Stimulated activated CD8-positive, alpha-beta memory T cell treated with anti-CD3 and anti-CD28 coated beads, Interleukin-4, amount 100 ng/mL, for 4 hours (primary cell): ENCODE data around the gene CRTC3.
A peak's percentile ranks its signal among the peaks of the same experiment; 100 is the strongest.

Experiments
- DNase-seq, 2 donors: peaks; one replicate each; pipeline ENCODE4 v3.0.0-alpha.2; 2020; ENCODE audit warnings: low read depth in 2 of 2, low spot score in 1 of 2

The CRTC3 gene

DNA sequence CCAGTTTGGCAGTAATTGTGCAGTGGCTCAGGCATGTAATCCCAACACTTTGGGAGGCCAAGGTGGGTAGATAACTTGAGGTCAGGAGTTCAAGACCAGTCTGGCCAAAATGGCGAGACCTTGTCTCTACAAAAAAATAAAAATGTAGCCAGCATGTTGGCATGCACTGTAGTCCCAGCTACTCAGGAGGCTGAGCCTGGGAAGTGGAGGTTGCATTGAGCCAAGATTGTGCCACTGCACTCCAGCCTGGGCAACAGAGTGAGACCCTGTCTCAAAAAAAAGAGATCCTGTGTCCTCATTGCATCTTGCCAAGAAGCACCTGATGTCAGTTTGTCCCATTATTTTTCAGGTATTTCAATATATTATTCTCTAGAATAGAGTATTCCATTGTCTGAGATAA is 61.8 kb downstream of the CRTC3 start:
- DNase-seq = no peak

DNA sequence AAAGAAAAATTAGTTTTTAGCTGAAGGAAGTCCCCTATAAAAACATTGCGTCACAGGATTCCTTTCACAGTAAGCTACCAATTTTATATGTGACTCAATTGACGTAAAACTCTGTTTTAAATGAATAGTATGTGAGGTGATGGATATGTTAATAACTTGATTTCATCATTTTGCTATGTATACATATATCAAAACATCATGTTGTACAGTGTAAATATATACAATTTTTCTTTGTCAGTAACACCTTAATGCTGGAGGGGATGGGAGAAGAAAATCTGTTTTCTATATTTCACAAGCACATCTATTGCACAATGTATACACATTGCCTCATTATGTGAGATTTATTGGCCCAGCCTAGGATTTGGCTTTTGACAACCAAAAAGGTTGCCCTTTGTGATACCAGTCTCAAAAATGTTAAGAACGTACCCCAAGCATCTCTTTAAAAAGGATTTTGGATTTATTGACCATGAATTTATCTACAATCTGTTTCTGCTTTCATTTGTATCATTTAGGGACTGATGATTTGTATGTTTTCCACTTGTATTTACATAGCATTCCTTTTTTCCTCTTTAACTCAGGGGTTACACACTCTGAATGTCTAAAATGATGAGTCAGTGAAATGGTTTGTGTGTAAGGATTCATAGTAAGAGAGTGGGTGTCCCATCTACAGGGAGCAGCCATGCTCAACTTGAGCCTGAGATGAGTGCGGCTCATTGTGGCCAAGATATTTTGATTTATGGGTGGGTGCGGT is 62.6 kb downstream of the CRTC3 start:
- no peak for DNase-seq

DNA sequence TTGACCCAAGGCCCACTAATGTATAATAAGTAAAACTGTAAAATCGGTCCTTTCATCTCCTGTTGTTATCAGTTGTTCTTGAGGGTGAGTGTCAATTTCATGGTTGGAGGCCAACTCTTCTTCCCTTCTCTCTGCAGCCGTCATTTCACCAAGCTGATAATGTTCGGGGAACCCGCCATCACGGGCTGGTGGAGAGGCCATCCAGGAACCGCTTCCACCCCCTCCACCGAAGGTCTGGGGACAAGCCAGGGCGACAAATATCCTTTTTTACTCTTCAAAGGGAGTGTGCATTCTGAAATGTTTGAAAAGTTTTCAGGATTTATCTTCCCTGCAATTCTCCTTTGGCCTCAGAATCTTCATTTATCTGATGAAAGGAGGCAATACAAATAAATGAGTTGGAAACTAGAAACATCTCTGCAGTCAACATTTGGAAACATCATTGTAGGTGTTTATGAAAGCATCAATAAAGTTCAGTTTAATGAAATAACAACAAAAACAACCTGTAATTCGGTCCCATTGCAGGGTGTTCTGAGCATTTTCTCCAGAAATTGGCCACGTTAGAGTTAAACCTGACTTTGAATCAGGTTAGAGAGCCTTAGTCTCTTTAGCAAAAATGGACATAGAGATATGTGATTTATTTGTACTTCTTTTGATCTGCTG is 63.9 kb downstream of the CRTC3 start:
- no peak for DNase-seq

DNA sequence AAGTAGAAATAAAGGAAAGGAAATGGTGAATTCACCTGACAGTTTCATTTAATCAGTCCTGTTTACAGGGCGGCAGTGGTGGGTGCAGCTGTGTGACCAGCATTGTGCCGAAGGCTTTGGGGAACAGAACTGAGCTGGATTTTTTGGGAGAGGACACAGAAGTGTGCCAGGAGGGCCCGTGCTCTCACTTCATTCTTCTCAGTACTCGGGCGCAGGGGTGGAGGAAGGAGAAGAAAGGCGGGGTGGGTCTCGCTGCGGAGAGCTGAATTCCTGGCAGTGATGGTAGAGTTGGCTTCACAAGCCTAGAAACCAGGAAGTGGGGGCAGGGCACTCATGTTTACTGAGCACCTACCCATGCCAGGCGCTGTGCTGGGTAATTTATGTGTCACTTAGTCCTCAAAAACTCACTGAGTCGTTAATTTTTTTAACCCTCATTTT is 64.6 kb downstream of the CRTC3 start:
- DNase-seq = peak; percentile 57 to 60

DNA sequence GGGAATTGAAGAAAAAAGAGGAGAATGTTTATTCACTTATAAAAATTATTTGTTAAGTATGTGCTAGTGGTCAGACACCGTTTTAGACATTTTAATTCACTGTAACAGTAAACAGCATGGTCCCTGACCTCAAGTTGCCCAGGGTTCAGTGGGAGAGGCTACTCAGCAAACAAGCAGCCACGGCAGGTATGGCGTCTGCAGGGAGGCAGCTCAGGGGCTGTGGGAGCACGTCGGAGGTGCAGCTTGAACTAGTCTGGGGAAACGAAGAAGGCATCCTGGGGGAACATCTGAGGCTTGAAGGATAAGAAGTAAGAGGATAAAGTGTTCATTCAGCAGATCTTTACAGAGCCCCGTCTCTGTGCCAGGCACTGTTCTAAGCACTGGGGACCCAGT is 66.0 kb downstream of the CRTC3 start:
- DNase-seq = no peak

DNA sequence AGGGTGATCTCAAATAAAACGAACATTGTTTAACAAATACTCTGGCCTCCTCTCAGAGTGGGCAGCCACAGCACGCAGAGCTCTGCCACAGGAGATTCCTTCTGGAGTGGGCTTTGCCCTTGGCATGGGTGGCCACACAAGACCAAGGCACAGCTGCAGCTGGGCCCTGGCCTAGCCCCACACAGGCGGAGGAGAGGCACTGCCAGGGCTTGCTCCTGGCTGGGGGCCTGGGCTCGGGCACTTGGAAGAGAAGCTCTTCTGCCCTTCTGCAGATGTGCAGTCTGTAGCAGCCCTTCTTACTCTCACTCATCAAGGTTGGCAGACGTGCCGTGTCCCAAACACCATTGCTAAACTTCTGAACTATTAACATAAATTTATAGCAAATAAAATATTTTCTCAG is 67.2 kb downstream of the CRTC3 start:
- DNase-seq = no peak

DNA sequence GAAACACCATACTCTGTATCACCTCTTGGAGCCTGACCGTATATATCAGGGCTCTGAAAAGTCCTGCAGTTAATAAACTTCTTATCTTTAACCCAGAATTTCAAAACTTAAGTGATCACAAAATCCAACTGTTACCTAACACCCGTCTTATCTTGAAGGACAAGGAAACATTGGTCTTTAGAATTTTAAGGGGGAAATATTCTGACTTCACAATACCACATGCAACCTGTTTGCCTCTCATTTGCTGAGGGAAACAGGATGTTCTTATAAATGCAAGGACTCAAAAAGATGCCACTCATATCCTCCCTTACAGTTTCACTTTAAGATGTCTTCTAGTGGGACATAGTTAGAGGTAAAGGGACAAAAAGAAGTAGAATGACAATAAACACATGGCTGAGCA is 67.9 kb downstream of the CRTC3 start:
- DNase-seq = no peak

DNA sequence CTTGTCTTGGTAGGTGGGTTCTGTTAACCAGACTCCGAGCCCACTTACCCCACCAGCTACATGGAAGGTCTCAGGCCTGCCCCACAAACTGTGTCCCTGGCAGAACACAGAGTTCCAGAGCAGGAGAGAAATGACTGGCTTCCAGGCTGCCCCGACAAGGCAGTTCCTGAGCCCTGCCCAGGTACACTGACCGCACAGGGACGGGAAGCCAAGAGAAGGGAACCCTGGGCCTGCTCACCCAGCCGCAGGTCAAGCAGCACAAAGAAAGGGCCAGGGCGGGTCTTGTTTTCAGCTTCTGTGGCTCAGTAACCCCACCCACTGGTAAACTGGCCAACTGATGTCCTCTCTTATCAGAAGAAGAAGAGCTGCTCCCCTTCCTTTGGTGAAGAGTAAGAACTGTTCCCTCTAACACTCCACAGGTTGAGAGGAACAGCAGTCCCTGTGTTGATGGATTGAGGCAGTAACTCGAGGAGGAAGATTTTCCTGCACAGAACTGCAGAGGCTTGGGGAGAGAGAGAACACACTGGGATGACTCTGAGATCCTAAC is 68.4 kb downstream of the CRTC3 start:
- no peak for DNase-seq

DNA sequence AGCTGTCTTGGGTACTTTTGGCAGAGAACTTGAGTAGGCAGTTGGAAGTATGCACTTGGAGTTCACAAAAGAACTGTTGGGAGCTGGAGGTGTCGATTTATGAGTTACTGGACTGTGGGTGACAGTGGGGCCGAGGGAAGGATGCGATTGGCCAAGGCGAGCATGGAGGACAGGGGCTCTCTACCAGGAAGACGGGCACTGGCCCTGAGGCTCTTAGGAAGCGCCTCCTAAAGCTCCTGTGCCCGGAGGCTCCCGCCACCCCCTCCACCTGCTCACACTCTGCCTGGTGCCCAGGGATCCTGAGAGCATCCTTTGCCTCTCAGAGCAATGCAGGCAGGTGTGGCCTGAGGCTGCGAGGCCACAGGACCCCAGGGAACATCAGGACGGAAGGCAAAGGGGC is 69.0 kb downstream of the CRTC3 start:
- DNase-seq = no peak

DNA sequence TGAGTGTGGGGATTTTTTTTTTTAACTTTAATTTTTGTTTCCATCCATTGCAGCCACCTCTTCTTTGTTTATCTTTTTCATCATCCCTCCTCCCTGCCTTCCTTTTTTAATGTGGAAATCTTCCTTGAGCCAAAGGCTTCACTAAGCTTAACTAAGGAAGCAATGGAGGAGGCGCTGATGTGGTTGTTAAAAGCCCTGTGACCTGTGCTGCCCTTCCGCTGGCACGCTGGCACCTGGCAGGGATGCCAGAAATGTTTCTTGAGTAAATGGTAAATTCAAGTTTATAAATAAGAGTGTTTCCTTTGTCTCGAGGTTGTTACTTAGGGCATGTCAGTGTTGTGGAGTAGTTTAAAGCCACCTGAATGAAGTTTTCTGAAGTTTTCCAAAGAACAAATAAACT is 69.4 kb downstream of the CRTC3 start:
- DNase-seq = no peak

DNA sequence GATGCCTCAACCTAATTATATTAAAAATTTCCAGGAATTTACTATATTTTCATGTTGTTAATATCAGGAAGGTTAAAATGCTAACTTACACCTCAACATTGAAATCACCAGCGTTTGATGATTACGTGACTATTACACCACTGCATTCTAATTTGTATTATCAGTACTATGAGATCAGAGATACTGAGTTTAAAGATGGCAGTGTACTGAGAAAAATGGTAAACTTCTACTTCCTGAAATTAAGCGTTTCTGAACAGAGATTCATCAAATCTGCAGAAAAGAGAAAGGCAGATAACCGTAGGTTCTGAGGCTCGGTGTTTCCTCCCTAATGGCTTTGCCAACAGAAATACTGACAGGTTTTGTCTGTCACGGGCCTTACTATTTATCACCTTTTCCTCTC is 69.9 kb downstream of the CRTC3 start:
- no peak for DNase-seq

DNA sequence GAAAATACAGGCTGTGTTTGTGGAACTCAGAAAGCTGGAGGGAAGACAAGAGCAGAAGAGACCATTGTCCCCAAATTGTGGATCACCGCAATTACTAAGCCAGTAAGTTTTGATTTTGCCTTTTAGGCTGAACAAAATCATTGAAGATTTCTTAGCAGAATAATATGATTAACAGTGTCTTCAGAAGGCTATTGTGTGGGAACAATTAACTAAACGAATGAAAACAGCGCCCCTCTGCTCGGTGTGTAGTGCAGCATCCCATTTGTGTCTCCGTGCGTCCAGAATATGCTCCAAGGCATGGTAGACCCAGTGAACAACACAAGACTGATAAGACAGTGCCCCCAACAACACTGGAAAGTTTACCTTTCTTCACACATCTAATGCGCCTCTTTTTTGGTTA is 71.2 kb downstream of the CRTC3 start:
- no peak for DNase-seq

DNA sequence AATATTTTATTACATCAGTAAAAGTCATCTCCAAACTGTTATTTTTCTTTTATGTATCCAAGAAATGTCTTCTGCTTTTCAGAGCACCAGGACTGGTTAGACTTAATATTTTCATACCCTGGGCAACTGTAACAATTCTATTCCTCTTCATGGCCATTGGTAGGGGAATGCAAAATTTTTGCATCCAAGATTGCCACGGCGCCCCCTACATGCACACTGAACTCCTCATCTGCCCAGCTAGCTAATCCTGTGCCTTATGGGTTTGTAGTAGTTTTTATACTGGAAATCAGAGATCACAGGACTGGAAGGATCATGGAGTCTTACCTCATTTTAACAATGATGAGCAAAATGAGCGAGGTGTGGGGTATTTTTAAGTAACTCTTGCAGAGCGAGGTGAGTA is 74.2 kb downstream of the CRTC3 start:
- DNase-seq = peak in 1 of 2 donors; percentile 12

DNA sequence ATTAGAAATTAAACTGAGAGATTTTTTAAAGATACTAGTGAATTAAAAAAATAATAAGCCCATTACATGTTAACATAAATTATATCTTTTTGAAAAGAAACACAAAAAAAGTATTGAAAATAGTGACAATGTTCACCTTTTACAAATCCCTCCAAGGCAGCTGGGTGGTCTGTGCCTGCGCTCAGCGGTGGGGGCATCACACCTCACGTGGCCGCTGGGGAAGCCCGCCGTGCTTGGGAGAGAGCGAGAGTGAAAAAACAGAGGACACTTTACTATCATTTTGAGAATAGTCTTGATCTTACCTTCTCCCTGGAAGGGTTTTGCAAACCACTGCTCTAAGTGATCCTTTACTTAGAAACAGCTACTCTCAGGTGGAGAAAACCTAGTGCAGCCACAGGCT is 76.9 kb downstream of the CRTC3 start:
- DNase-seq = no peak

DNA sequence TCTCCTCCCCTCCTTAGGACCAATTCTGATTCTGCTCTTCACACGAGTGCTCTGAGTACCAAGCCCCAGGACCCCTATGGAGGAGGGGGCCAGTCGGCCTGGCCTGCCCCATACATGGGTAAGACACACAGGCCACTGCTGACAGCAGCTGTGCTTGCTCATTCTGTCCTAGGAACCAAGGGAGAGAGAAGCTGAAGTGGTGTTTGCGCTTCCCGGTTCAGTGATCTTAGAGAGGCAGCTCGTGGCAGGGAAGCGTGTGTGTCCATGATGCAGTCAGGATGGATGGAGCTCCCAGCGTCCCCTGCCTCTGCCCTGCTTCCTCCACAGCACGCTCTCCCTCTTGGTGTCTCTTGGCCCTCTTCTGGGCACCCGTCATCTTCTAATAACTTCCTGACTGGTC is 77.6 kb downstream of the CRTC3 start:
- no peak for DNase-seq

DNA sequence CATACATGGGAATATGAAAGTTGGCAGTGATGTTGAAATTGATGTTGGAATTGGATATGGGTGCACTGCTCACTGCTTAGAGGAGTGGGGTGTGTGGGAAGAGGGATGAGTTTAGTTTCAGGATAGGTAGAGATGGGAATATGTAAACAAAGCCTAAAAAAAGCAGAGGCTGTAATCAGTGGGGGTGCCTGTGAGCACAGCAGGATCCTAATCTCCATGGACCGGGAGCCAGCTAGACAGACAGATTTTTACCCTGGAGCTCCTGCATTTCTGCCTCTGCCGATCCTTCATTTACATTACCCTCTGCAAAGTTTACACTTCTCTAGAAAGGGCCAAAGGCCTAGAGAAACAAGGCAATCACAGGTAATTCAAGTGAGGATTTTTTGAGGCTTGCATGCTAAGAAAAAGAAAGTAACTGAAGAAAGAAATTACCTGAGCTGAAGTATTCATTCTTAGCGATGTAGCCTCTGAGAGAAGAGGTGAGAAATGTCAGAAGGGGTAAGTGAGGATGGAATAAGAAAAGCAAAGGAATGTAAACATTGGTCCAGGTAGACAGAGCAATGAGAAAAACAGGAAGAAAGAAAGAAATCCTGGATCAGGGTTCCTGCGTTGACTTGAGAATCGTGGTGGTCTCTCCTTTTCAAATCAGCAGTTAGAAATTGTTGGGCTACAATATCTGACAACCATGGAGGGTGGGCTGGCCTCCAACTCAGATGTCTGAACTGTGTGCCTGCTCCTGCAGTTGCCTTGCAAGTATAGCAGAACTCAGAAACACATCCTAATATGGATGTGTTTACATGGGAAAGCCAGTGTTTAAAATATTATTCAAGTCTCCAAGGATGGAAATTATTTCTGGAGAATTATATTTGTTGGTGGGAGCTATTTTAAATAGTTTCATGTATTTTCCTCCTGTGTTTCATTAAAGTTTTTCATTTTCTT is 79.8 kb downstream of the CRTC3 start:
- DNase-seq = no peak

DNA sequence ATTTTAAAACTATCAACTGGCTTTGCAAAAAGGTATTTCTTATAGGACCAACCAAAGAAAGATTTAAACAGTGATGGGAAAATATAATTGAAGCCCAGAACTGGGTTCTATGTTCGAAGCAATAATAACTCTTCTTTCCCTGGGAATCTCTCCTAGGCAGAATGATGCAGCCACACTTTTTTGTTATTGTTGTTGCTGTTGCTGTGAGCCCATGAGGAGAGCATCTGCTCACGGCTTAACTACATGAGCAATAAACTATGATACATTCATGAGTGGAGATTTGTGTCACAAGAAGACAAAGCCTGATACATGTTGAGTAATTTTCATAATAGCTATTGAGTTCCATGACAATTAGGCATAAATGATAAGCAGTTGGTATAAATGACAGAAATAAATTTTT is 80.5 kb downstream of the CRTC3 start:
- DNase-seq = no peak

DNA sequence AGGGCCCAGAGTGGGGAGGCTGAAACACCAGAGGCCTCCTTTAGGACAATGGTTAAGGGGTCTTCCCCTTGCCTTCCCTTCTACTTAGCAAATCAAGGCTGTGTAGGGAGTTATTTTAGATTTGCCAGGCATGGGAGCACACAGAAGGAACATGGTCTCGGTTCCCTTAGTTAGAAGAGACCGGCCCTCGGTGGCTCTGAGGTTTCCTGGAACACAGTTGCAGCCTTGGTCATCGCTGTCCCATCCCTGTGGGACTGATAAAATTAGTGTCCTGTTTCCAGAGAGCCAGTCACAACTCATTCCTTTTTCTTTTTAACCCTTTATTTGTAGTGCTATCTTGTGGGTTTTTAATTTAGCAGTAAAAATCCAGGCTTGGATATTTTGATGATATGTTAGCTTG is 81.4 kb downstream of the CRTC3 start:
- DNase-seq = no peak

DNA sequence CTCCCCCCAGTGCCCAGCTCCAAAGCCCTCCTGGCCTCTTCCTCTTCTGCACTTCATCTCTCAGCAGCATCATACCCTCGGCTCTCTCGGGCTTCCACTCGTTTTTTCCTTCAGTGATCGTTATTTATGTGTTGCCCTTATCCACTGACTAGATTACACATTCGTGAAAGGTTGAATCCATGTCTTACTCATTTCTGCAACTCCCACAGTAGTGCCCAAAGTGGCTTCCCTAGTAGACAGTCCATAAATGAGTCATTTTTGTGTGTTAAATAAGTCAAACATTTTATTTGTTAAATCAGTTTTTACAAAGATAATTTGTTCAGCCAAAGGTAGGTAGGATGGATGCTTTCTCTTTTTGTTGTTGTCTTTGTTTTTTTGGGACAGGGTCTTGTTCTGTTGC is 87.4 kb downstream of the CRTC3 start:
- DNase-seq = no peak

DNA sequence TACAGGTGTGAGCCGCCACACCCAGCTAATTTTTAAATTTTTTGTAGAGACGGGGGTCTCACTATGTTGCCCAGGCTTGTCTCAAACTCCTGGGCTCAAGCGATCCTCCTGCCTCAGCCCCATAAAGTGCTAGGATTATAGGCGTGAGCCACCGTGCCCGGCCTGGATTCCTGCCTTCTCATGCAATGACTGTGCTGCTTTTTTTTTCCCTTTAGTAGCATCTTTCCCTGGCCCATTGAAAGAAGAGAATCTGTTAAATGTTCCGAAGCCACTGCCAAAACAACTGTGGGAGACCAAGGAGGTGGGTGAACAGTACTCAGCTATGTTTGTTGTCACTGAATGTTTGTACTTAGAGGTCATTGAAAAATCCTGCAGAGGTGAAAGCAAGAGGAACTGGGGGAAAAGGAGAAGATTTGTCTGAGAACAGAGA is 88.0 kb downstream of the CRTC3 start:
- no peak for DNase-seq

DNA sequence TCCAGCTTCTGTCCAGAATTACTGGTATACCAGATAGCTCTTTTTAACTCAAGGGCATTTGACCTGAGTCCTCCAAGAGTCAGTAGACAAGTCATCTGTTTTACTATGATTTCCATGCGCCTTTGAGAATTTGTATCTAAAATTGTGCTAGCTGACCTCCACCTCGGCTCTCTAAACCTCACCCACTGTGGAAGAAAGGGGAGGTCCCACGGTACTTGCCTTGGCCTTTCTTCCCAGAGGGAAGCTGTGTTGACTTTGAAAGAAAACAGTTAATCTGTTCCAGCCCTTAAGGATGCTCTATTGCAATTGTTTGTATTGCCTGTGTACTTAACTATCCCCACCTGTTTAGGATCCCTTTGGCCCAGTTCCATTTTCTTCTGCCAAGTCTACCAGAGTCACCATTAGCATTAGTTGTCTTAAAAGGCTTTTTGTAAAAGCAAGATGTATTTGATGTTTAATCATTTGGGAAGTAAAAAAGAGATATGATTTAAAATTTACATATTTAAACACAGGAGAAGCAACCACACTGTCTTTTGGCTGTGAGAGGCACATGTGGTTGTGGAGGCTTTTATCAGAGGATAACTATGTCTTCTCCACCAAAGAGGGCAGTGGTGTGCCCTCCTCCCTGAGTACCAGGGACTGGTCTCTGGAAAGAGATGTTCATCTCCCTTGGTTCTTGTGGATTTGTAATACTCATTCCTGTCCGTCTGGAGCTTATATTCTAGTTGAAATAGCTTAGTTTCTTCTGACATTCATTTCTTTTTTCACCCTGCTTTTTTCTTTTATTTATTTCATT is 88.8 kb downstream of the CRTC3 start:
- DNase-seq = no peak
